Measurements from ENCODE around the gene SERPINB7. TPM values are rescaled to one million over a fixed set of nuclear protein-coding genes. Genes with fewer than 3 reads are reported as not detected.

Gene SERPINB7, protein sequence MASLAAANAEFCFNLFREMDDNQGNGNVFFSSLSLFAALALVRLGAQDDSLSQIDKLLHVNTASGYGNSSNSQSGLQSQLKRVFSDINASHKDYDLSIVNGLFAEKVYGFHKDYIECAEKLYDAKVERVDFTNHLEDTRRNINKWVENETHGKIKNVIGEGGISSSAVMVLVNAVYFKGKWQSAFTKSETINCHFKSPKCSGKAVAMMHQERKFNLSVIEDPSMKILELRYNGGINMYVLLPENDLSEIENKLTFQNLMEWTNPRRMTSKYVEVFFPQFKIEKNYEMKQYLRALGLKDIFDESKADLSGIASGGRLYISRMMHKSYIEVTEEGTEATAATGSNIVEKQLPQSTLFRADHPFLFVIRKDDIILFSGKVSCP
- polyA plus RNA-seq (2011; rRNA removed) = 23.1 and 28.1 TPM in 2 replicates
- 10.0 and 10.9 TPM in 2 replicates for polyA minus RNA-seq (2011; rRNA and poly(A)+ RNA removed)

- H3K27me3 ChIP-seq (ENCODE audit: control insufficient read depth, insufficient read depth, low read length) = no peaks in the 10 kb centered on the region
These were observed at the start of gene SERPINB7 for GRCh38 chr18:63775166-63775730. Gene SERPINB7, plus strand, starts transcription at chr18:63775418. Its CDS starts 6,955 bp downstream, at chr18:63782373.

GRCh38 chr18:63725682-63726480, 49.3 kb upstream of the SERPINB7 start:
- ChIA-PET POLR2A (no interaction called here), CTCF (interaction anchor here (0.6 to 2.1 kb wide), 2 partner anchors 16 to 76 kb away, joined by 3 to 13 read pairs; no protein-coding TSS in a partner anchor)
- Histone ChIP-seq H3K9me3 (ENCODE audit: control insufficient read depth, insufficient read depth, low read length) (no peaks in the 10 kb centered on the region), H3K27me3 (ENCODE audit: control insufficient read depth, insufficient read depth, low read length) (no peaks in the 10 kb centered on the region), H3K27ac (ENCODE audit: low read depth, low read length) (no peak overlapping the region), H3K4me3 (ENCODE audit: low read depth, low read length) (no peak overlapping the region)
- TF ChIP-seq, protein P1, sequence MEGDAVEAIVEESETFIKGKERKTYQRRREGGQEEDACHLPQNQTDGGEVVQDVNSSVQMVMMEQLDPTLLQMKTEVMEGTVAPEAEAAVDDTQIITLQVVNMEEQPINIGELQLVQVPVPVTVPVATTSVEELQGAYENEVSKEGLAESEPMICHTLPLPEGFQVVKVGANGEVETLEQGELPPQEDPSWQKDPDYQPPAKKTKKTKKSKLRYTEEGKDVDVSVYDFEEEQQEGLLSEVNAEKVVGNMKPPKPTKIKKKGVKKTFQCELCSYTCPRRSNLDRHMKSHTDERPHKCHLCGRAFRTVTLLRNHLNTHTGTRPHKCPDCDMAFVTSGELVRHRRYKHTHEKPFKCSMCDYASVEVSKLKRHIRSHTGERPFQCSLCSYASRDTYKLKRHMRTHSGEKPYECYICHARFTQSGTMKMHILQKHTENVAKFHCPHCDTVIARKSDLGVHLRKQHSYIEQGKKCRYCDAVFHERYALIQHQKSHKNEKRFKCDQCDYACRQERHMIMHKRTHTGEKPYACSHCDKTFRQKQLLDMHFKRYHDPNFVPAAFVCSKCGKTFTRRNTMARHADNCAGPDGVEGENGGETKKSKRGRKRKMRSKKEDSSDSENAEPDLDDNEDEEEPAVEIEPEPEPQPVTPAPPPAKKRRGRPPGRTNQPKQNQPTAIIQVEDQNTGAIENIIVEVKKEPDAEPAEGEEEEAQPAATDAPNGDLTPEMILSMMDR (IDR thresholded peaks at IDR 0.05; ENCODE audit: low read depth, low read length) = no peak
- no peak for DNase-seq (ENCODE audit: low read depth, low spot score)

More at GRCh38 chr18:63775166-63775730, at the start of gene SERPINB7:
- Histone ChIP-seq H3K9me3 (ENCODE audit: control insufficient read depth, insufficient read depth, low read length) (no peaks in the 10 kb centered on the region), H3K4me3 (ENCODE audit: low read depth, low read length) (no peak within 1 kb of the TSS), H3K27ac (ENCODE audit: low read depth, low read length) (peak within 1 kb of the TSS; percentile 49)
- CTCF ChIA-PET = no interaction called here
- DNase-seq (ENCODE audit: low read depth, low spot score) = peak; percentile 71
- POLR2A ChIA-PET = interaction anchor here (1.3 kb wide), 1 partner anchor 11 kb away, joined by 4 read pairs; no protein-coding TSS in a partner anchor
- TF ChIP-seq, protein P1 (IDR thresholded peaks at IDR 0.05; ENCODE audit: low read depth, low read length) = no peak

- CTCF ChIA-PET = interaction anchor here (0.5 to 0.8 kb wide), 2 partner anchors 35 to 152 kb away, joined by 3 to 5 read pairs; no protein-coding TSS in a partner anchor
- TF ChIP-seq, protein P1 (IDR thresholded peaks at IDR 0.05; ENCODE audit: low read depth, low read length) = no peak
- H3K27me3 ChIP-seq (ENCODE audit: control insufficient read depth, insufficient read depth, low read length) = no peaks in the 10 kb centered on the region
- H3K9me3 ChIP-seq (ENCODE audit: control insufficient read depth, insufficient read depth, low read length) = no peaks in the 10 kb centered on the region
- POLR2A ChIA-PET = interaction anchor here (0.7 kb wide), 1 partner anchor 190 kb away, joined by 8 read pairs; no protein-coding TSS in a partner anchor
- H3K4me3 ChIP-seq (ENCODE audit: low read depth, low read length) = no peak overlapping the region
- DNase-seq (ENCODE audit: low read depth, low spot score) = no peak
- H3K27ac ChIP-seq (ENCODE audit: low read depth, low read length) = no peak overlapping the region
These were observed 44.4 kb upstream of the SERPINB7 start for GRCh38 chr18:63730773-63731172.

- no peaks in the 10 kb centered on the region for H3K9me3 ChIP-seq (ENCODE audit: control insufficient read depth, insufficient read depth, low read length)
- CTCF ChIA-PET = interaction anchor here (0.5 to 1.0 kb wide), 4 partner anchors 10 to 229 kb away, joined by 3 to 7 read pairs (median 4); no protein-coding TSS in a partner anchor
- H3K27ac ChIP-seq (ENCODE audit: low read depth, low read length) = no peak overlapping the region
- no peak for DNase-seq (ENCODE audit: low read depth, low spot score)
- no peak overlapping the region for H3K4me3 ChIP-seq (ENCODE audit: low read depth, low read length)
- H3K27me3 ChIP-seq (ENCODE audit: control insufficient read depth, insufficient read depth, low read length) = no peaks in the 10 kb centered on the region
- POLR2A ChIA-PET = no interaction called here
- TF ChIP-seq, protein P1 (IDR thresholded peaks at IDR 0.05; ENCODE audit: low read depth, low read length) = no peak
These were observed 44.0 kb upstream of the SERPINB7 start for GRCh38 chr18:63731215-63731614.

Data from AG04450 (cell line).